K562 (cell line): ENCODE data around the gene SERINC3. TPM values are rescaled to one million over a fixed set of nuclear protein-coding genes. Genes with fewer than 3 reads are reported as not detected.

Experiments
- E2F6 ChIP-seq, 2 experiments: IDR thresholded peaks; 2 replicates each; pipeline ENCODE4 v1.6.1; 2011; ENCODE audit warnings: borderline replicate concordance in 1 of 2, control low read depth in 1 of 2, low read depth in 1 of 2, low read length in 1 of 2, mild to moderate bottlenecking in 1 of 2, mixed read lengths in 1 of 2, moderate library complexity in 1 of 2; ENCODE audit not compliant: insufficient read depth in 1 of 2, insufficient read length in 1 of 2, poor library complexity in 1 of 2, severe bottlenecking in 1 of 2; ENCODE audit errors: extremely low read depth in 1 of 2
- NFRKB ChIP-seq: fragments of 450-650 bp; IDR thresholded peaks from 2 replicates; pipeline ENCODE4 v1.6.1; 2016; ENCODE audit warnings: low read depth
- PBX2 ChIP-seq, 2 experiments: IDR thresholded peaks in 1 of 2; conservative IDR thresholded peaks in 1 of 2; 2 replicates each; pipeline ENCODE4 v1.6.1; 2016; ENCODE audit warnings: low read depth in 2 of 2, mild to moderate bottlenecking in 1 of 2, missing compliant biosample characterization in 1 of 2, missing genetic modification characterization in 1 of 2, moderate library complexity in 1 of 2
- POLR2AphosphoS5 ChIP-seq: IDR thresholded peaks from 2 replicates; pipeline ENCODE4 v1.6.1; 2011; ENCODE audit warnings: mild to moderate bottlenecking, low read depth, low read length, moderate library complexity; ENCODE audit not compliant: control insufficient read depth, insufficient read depth
- RFX7 ChIP-seq: fragments of 250-450 bp; sonication (Bioruptor Pico); IDR thresholded peaks from 2 replicates; pipeline ENCODE4 v1.5.1; 2021; ENCODE audit warnings: mild to moderate bottlenecking
- SIN3A ChIP-seq, 2 experiments: fragments of 150-350 bp in 1 of 2; IDR thresholded peaks; 2 replicates each; pipeline ENCODE4 v1.6.1; 2011 to 2016; ENCODE audit warnings: borderline replicate concordance in 2 of 2, low read depth in 2 of 2, low read length in 2 of 2, mild to moderate bottlenecking in 2 of 2, moderate library complexity in 2 of 2; ENCODE audit not compliant: control insufficient read depth in 1 of 2
- ZNF212 ChIP-seq: fragments of 450-650 bp; formaldehyde crosslinking; IDR thresholded peaks from 2 replicates; pipeline ENCODE4 v1.4.0; 2020; ENCODE audit warnings: mild to moderate bottlenecking
- ZNF274 ChIP-seq: IDR thresholded peaks from 2 replicates; pipeline ENCODE4 v1.6.1; 2011; ENCODE audit warnings: low read depth, mild to moderate bottlenecking, low read length, moderate library complexity, borderline replicate concordance
- ZNF609 ChIP-seq: sonication (generic); formaldehyde crosslinking; IDR thresholded peaks from 2 replicates; pipeline ENCODE4 v1.8.1; 2023; ENCODE audit warnings: missing genetic modification reagents, mild to moderate bottlenecking, borderline replicate concordance
- polyA plus RNA-seq, 8 experiments: library from polyadenylated mRNA; depleted of rRNA in 4 of 8; stranded (reverse) in 5 of 8; unstranded in 3 of 8; fragments of >200 nt; fragmentation: Nextera tagmentation in 2 of 8; fragmentation: Illumina TruSeq in 1 of 8; extraction: Ambion mirVana in 2 of 8; extraction: Trizol in 1 of 8; gene quantifications; 2 replicates each; pipeline versions ENCODE4 v1.2.1 to v1.2.3, GENCODE V29; 2011 to 2014; ENCODE audit warnings: inconsistent platforms in 1 of 8, missing spikeins in 1 of 8
- total RNA-seq, 7 experiments: library from RNA; depleted of rRNA in 6 of 7; stranded (reverse); fragments of >200 nt in 6 of 7; fragmentation: Illumina TruSeq in 2 of 7; extraction: Trizol in 2 of 7; gene quantifications; 2 replicates each; pipeline versions ENCODE4 v1.2.1 to v1.2.3, GENCODE V29; 2011 to 2021; ENCODE audit warnings: low replicate concordance in 1 of 7
- TF ChIP-seq, protein P1 (sequence below): fragments of 200-800 bp; sonication (Bioruptor generic); IDR thresholded peaks from 2 replicates; pipeline ENCODE4 v1.6.1; 2017; ENCODE audit warnings: missing genetic modification characterization, missing compliant biosample characterization
- TF ChIP-seq, protein P2 (sequence below): fragments of 450-650 bp; formaldehyde crosslinking; IDR thresholded peaks from 2 replicates; pipeline ENCODE4 v1.4.0; 2022; ENCODE audit warnings: missing genetic modification characterization

Gene SERINC3
- total and polyA plus RNA-seq, 9 of the 15 experiments (the other 6 are each of a cell fraction or from before 2014, with no cell fraction given): 24.7 to 107 (median 48.8) TPM

GRCh38 chr20:44521484-44522481 is at the start of gene SERINC3 (continued):
- TF ChIP-seq ZNF274 (no peak), PBX2 (CRISPR knock-in tag; IDR thresholded peaks at IDR 0.05; ENCODE audit: low read depth) (no peak), PBX2 (tag; conservative IDR thresholded peaks at IDR 0.05; ENCODE audit: low read depth) (no peak), ZNF212 (CRISPR knock-in tag) (no peak), ZNF609 (no peak), NFRKB (peak; percentile 86; the same call in 1 of the 2 replicates), RFX7 (CRISPR knock-in tag) (no peak), E2F6 (IDR thresholded peaks at IDR 0.05; ENCODE audit: borderline replicate concordance in 1 of 2, extremely low read depth in 1 of 2, insufficient read depth in 1 of 2, insufficient read length in 1 of 2, low read depth in 1 of 2, low read length in 1 of 2, poor library complexity in 1 of 2, severe bottlenecking in 1 of 2) (no peak), SIN3A (IDR thresholded peaks at IDR 0.05; ENCODE audit: borderline replicate concordance in 2 of 2, control insufficient read depth in 1 of 2, low read depth in 2 of 2, low read length in 2 of 2) (peak; percentile 61 to 89; a peak in 2 of 4 replicates), POLR2AphosphoS5 (peak; percentile 73)
- TF ChIP-seq, protein P1, sequence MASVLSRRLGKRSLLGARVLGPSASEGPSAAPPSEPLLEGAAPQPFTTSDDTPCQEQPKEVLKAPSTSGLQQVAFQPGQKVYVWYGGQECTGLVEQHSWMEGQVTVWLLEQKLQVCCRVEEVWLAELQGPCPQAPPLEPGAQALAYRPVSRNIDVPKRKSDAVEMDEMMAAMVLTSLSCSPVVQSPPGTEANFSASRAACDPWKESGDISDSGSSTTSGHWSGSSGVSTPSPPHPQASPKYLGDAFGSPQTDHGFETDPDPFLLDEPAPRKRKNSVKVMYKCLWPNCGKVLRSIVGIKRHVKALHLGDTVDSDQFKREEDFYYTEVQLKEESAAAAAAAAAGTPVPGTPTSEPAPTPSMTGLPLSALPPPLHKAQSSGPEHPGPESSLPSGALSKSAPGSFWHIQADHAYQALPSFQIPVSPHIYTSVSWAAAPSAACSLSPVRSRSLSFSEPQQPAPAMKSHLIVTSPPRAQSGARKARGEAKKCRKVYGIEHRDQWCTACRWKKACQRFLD (CRISPR knock-in tag): no peak
- TF ChIP-seq, protein P2, sequence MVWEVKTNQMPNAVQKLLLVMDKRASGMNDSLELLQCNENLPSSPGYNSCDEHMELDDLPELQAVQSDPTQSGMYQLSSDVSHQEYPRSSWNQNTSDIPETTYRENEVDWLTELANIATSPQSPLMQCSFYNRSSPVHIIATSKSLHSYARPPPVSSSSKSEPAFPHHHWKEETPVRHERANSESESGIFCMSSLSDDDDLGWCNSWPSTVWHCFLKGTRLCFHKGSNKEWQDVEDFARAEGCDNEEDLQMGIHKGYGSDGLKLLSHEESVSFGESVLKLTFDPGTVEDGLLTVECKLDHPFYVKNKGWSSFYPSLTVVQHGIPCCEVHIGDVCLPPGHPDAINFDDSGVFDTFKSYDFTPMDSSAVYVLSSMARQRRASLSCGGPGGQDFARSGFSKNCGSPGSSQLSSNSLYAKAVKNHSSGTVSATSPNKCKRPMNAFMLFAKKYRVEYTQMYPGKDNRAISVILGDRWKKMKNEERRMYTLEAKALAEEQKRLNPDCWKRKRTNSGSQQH (CRISPR knock-in tag): no peak
